ENCODE data around the gene SLC45A2. TPM values are rescaled to one million over a fixed set of nuclear protein-coding genes. Genes with fewer than 3 reads are reported as not detected.
A peak's percentile ranks its signal among the peaks of the same experiment; 100 is the strongest.

Gene SLC45A2
- total RNA-seq, 3 donors from 2014 or later = 0.28 to 1.2 (median 1.0) TPM

DNA sequence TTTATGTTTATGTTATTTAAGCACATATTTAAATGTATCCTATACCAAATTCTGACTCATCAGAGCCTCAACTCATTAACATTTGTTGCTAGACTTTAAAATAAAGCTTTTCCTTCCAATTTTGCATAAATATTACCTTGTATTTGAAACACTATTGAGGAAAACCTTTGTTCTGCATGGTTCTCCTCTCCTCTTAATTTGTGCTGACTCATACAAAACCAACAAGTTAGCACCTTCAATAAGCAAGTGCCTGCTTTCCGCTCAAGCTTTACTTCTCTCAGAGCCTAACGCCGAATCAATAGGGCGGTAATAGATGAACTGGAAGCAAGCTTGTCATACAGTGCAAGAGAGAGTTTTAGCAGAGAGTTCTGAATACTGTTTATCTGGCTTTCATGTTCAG lies 15.5 kb upstream of the SLC45A2 start:
- ATAC-seq = no peak
- no peaks in the 10 kb centered on the region for H3K9me3 ChIP-seq
- intact Hi-C loops (cut with DNase I, micrococcal nuclease) = no loop called here
- peaks cover 7% of the 10 kb centered on the region for H3K36me3 ChIP-seq (ENCODE audit: low read depth)
- DNase-seq = no peak
- no peak overlapping the region for H3K4me3 ChIP-seq
- no peaks in the 10 kb centered on the region for H3K4me1 ChIP-seq (ENCODE audit: low read depth)
- TF ChIP-seq, protein P1, sequence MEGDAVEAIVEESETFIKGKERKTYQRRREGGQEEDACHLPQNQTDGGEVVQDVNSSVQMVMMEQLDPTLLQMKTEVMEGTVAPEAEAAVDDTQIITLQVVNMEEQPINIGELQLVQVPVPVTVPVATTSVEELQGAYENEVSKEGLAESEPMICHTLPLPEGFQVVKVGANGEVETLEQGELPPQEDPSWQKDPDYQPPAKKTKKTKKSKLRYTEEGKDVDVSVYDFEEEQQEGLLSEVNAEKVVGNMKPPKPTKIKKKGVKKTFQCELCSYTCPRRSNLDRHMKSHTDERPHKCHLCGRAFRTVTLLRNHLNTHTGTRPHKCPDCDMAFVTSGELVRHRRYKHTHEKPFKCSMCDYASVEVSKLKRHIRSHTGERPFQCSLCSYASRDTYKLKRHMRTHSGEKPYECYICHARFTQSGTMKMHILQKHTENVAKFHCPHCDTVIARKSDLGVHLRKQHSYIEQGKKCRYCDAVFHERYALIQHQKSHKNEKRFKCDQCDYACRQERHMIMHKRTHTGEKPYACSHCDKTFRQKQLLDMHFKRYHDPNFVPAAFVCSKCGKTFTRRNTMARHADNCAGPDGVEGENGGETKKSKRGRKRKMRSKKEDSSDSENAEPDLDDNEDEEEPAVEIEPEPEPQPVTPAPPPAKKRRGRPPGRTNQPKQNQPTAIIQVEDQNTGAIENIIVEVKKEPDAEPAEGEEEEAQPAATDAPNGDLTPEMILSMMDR (IDR thresholded peaks at IDR 0.05) = no peak

DNA sequence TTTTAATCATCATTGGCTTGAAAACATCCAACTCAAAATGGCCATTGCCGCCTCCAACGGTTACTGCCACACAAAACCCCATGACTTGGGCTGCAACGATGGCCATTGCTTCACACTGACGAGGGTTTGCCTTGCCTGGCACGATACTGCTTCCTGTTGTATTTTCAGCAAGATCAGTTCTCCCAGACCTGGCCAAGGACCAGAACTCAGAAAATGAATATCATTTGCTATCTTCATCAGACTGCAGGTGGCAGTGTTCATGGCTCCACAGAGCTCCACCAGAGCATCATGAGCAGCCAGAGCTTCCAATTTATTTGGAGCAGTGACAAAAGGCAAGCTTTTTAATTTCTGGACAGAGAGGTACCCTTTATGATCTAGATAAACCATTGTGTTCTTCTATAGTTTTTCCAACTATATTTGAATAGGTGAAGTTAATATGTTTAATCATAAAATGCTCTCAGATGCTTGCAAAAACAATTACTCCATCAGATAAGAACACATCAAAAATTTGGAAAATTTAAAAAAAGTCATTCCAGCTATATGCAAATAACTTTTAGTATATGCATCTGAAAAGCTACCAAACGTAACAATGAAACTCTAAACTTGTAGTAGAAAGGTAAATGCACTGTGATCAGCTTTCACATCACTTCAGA lies 13.0 kb upstream of the SLC45A2 start:
- DNase-seq (peak in 2 of 3 donors; percentile 46 to 81), ATAC-seq (peak; percentile 89)
- peaks cover 9% of the 10 kb centered on the region for H3K36me3 ChIP-seq (ENCODE audit: low read depth)
- H3K4me3 ChIP-seq = no peak overlapping the region
- H3K9me3 ChIP-seq = no peaks in the 10 kb centered on the region
- H3K4me1 ChIP-seq (ENCODE audit: low read depth) = no peaks in the 10 kb centered on the region
- intact Hi-C loops (cut with DNase I, micrococcal nuclease) = no loop called here
- TF ChIP-seq, protein P1 (IDR thresholded peaks at IDR 0.05) = peak; percentile 32

DNA sequence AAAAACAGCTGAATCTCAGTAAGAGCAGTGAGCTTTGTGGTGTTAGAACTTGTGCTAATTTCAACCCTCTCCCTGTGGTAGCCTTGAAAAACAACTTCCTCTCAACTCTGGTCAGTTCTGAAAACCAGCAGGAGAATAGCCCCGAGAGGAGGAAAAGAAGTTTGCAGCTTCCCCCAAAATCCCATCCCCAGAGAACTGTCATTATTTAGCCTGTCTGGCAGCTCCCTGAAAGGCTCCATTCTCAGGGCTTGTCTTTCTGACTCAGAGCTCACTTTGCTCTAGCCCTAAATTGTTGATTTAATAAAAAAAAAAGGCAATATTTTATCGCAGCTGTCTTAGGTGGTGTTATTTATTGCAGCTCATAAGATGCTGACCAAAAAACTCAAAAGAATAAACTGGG lies 11.4 kb upstream of the SLC45A2 start:
- peaks cover 9% of the 10 kb centered on the region for H3K36me3 ChIP-seq (ENCODE audit: low read depth)

DNA sequence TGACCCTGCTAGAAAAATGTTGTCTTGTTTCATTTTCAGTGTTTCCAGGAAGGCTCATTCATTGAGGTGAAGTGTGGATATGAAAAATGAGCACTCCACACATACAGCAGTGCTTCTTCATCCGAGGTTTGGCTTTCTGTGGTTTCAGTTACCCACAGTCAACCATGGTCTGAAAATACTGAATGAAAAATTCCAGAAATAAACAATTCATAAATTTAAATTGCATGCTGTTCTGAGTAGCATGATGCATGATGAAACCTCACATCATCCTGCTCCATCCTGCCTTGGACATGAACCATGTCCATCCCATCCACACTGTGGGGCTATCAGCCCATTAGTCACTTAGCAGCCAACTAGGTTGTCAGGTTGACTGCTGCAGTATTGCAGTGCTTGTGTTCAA lies 10.4 kb upstream of the SLC45A2 start:
- ATAC-seq (no peak), DNase-seq (no peak)
- no peaks in the 10 kb centered on the region for H3K9me3 ChIP-seq
- TF ChIP-seq, protein P1 (IDR thresholded peaks at IDR 0.05) = no peak
- intact Hi-C loops (cut with DNase I, micrococcal nuclease) = no loop called here
- H3K4me3 ChIP-seq = no peak overlapping the region
- peaks cover 9% of the 10 kb centered on the region for H3K36me3 ChIP-seq (ENCODE audit: low read depth)
- no peaks in the 10 kb centered on the region for H3K4me1 ChIP-seq (ENCODE audit: low read depth)

More for the DNA sequence above, 11.4 kb upstream of the SLC45A2 start:
- Histone ChIP-seq H3K4me1 (ENCODE audit: low read depth) (no peaks in the 10 kb centered on the region), H3K9me3 (no peaks in the 10 kb centered on the region), H3K4me3 (no peak overlapping the region)
- DNase-seq (no peak), ATAC-seq (no peak)
- intact Hi-C loops (cut with DNase I, micrococcal nuclease) = no loop called here
- TF ChIP-seq, protein P1 (IDR thresholded peaks at IDR 0.05) = no peak

DNA sequence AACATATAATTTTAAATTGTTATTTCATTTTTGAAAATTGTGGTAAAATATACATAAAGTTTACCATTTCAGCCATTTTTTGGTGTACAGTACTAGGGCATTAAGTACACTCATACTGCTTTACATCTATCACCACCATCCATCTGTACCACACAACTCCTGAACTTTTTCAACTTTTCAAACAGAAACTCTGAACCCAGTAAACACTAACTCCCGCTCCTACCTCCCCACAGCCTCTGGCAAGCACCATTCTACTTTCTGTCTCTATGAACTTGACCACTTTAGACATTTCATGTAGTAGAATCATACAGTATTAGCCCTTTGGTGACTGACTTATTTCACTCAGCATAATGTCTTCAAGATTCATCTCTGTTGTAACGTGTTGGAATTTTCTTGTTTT lies 8.4 kb upstream of the SLC45A2 start:
- TF ChIP-seq, protein P1 (IDR thresholded peaks at IDR 0.05) = no peak
- intact Hi-C loops (cut with DNase I, micrococcal nuclease) = no loop called here
- Histone ChIP-seq H3K4me3 (no peak overlapping the region), H3K4me1 (ENCODE audit: low read depth) (no peaks in the 10 kb centered on the region), H3K9me3 (no peaks in the 10 kb centered on the region), H3K36me3 (ENCODE audit: low read depth) (peaks cover 3% of the 10 kb centered on the region)
- no peak for ATAC-seq
- no peak for DNase-seq

DNA sequence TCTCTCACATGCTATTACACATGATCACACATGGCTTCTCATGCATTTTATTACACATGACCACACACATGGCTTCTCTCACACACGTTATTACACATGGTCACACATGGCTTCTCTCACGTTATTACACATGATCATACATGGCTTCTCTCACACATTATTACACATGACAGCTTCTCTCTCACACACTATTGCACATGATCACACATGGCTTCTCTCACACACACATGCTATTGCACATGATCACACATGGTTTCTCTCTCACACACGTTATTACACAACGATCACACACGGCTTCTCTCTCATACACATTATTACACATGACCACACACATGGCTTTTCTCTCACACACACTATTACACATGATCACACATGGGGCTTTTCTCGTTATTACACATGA lies 954 bp upstream of the SLC45A2 start:
- no peaks in the 10 kb centered on the region for H3K36me3 ChIP-seq (ENCODE audit: low read depth)
- ATAC-seq (no peak), DNase-seq (no peak)
- H3K4me1 ChIP-seq (ENCODE audit: low read depth) = no peaks in the 10 kb centered on the region
- no peak overlapping the region for H3K4me3 ChIP-seq
- intact Hi-C loops (cut with DNase I, micrococcal nuclease) = no loop called here
- TF ChIP-seq, protein P1 (IDR thresholded peaks at IDR 0.05) = no peak
- no peaks in the 10 kb centered on the region for H3K9me3 ChIP-seq
